ENCODE data around the gene GNA14. TPM values are rescaled to one million over a fixed set of nuclear protein-coding genes. Genes with fewer than 3 reads are reported as not detected.

The GNA14 gene
- total and polyA plus RNA-seq, 2 donors (not counting 3 experiments of a cell fraction or from before 2014, with no cell fraction given): 2.1 to 3.3 TPM

GRCh38 chr9:77667151-77667550 is 19.0 kb upstream of the GNA14 start:
- CTCF ChIA-PET: no interaction called here
- BruUV-seq (replicated peaks): no TSS peak
- no peaks in the 10 kb centered on the region for H3K79me2 ChIP-seq (ENCODE audit: control insufficient read depth, insufficient read depth, low read length)

More at GRCh38 chr9:77667151-77667550, 19.0 kb upstream of the GNA14 start:
- TF ChIP-seq CTCF (IDR thresholded peaks at IDR 0.05; ENCODE audit: extremely low read depth in 1 of 2, insufficient read depth in 1 of 2, low read depth in 1 of 2, low read length in 2 of 2): no peak
- no peak for TF ChIP-seq MAX (IDR thresholded peaks at IDR 0.05; ENCODE audit: insufficient read depth, insufficient read length)
- no peak for TF ChIP-seq MYC (IDR thresholded peaks at IDR 0.05; ENCODE audit: low read depth, low read length)
- TF ChIP-seq EZH2 (IDR thresholded peaks at IDR 0.05; ENCODE audit: borderline replicate concordance, low read depth, low read length, severe bottlenecking): no peak
- no peak for TF ChIP-seq GATA2 (IDR thresholded peaks at IDR 0.05; ENCODE audit: insufficient read depth, insufficient read length, low read depth, low read length)
- no peak for TF ChIP-seq FOS (IDR thresholded peaks at IDR 0.05; ENCODE audit: borderline replicate concordance, insufficient read depth, low read length)
- no peak for TF ChIP-seq JUN (IDR thresholded peaks at IDR 0.05; ENCODE audit: borderline replicate concordance, insufficient read depth, insufficient read length, low read depth)
- TF ChIP-seq POLR2A (IDR thresholded peaks at IDR 0.05; ENCODE audit: low read depth, low read length): no peak
- TF ChIP-seq POLR2AphosphoS5 (IDR thresholded peaks at IDR 0.05; ENCODE audit: insufficient read depth, low read depth, low read length): no peak
- dilution Hi-C loops (cut with MboI; ENCODE audit: extremely low pct_ligation_motif_present, low sequenced_read_pairs): no loop called here
- H3K27ac ChIP-seq (ENCODE audit: insufficient read depth, low read depth, low read length): no peak overlapping the region
- H4K20me1 ChIP-seq (replicated peaks; ENCODE audit: control insufficient read depth, extremely low read depth, insufficient read depth, low read length): no peaks in the 10 kb centered on the region
- DNase-seq (ENCODE audit: low read depth, low spot score): no peak
- no peaks in the 10 kb centered on the region for H3K9me3 ChIP-seq (replicated peaks; ENCODE audit: control insufficient read depth, insufficient read depth, low read length)
- no peak overlapping the region for H3K4me2 ChIP-seq (ENCODE audit: insufficient read depth, low read length)
- FAIRE-seq: no peak
- H3K4me1 ChIP-seq (ENCODE audit: control insufficient read depth, extremely low read depth, insufficient read depth, low read length): peaks cover 9% of the 10 kb centered on the region
- no peaks in the 10 kb centered on the region for H3K27me3 ChIP-seq (ENCODE audit: control insufficient read depth in 2 of 2, insufficient read depth in 2 of 2, low read length in 2 of 2)
- no peaks in the 10 kb centered on the region for H3K9me1 ChIP-seq (replicated peaks; ENCODE audit: control insufficient read depth, extremely low read depth, insufficient read depth, low read length)
- H3K9ac ChIP-seq (replicated peaks; ENCODE audit: extremely low read depth, insufficient read depth, low read length): no peak overlapping the region
- POLR2A ChIA-PET: no interaction called here
- no peaks in the 10 kb centered on the region for H3K36me3 ChIP-seq (ENCODE audit: control insufficient read depth in 2 of 2, extremely low read depth in 1 of 2, insufficient read depth in 2 of 2, low read length in 2 of 2)
- intact Hi-C loops (cut with micrococcal nuclease): no loop called here
- H2AFZ ChIP-seq (ENCODE audit: low read depth, low read length): no peak overlapping the region
- no peak overlapping the region for H3K4me3 ChIP-seq (replicated peaks in 1 of 3; ENCODE audit: insufficient read depth in 1 of 3, low read depth in 1 of 3, low read length in 3 of 3)
